Spleen (tissue), 7 donors: ENCODE data around the gene TAS2R4.

Experiments used
- CTCF ChIP-seq, 11 experiments: fragments of 200-600 bp in 7 of 11; fragments of 450-650 bp in 4 of 11; sonication (generic) in 4 of 11; IDR thresholded peaks in 8 of 11; conservative IDR thresholded peaks in 3 of 11; 1 replicate in 7 of 11; 2 replicates in 4 of 11; pipeline versions ENCODE4 v1.4.0 to v1.8.0; 2016 to 2021; ENCODE audit warnings: antibody characterized with exemption in 11 of 11, inconsistent platforms in 4 of 11, mild to moderate bottlenecking in 1 of 11
- POLR2A ChIP-seq, 3 donors: fragments of 450-650 bp; IDR thresholded peaks; one replicate each; pipeline ENCODE4 v1.5.1; 2017; ENCODE audit warnings: antibody characterized with exemption in 3 of 3, mild to moderate bottlenecking in 1 of 3
- POLR2AphosphoS5 ChIP-seq, 3 donors: sonication (generic); formaldehyde crosslinking; IDR thresholded peaks; one replicate each; pipeline ENCODE4 v1.5.1; 2017; ENCODE audit warnings: antibody characterized with exemption in 3 of 3
- donor health status: DM: no; HTN: no; CAD: no; lungs with moderate emphysema.
- donor health status: DM: no; HTN: no; CAD: no.
- donor health status: DM: no; HTN: no; CAD: no.

DNA sequence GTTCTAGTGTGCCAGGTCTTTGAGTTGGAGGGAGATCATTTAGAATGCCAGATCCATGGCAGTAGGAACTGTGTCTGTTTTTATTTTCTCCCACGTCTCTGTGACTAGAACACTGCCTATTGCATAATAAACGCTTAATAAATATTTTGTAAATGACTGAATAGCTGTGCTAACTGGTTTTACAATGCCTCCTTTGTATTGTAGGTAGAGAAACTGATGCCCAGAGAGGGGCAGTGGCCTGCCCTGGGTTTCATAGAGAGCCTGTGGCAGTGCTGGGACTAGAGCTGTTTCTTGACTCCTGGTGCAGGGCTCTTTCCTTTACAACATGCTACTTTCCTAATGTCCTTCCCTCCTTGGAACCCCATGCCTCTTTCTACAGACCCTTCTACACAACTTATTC is 16.1 kb downstream of the TAS2R4 start:
- TF ChIP-seq CTCF (IDR thresholded peaks at IDR 0.05 in 8 of 11, conservative IDR thresholded peaks at IDR 0.05 in 3 of 11) (no peak), POLR2A (IDR thresholded peaks at IDR 0.05) (no peak), POLR2AphosphoS5 (IDR thresholded peaks at IDR 0.05) (no peak)
